ENCODE measurements around the gene DNAH7.

Gene DNAH7

DNA sequence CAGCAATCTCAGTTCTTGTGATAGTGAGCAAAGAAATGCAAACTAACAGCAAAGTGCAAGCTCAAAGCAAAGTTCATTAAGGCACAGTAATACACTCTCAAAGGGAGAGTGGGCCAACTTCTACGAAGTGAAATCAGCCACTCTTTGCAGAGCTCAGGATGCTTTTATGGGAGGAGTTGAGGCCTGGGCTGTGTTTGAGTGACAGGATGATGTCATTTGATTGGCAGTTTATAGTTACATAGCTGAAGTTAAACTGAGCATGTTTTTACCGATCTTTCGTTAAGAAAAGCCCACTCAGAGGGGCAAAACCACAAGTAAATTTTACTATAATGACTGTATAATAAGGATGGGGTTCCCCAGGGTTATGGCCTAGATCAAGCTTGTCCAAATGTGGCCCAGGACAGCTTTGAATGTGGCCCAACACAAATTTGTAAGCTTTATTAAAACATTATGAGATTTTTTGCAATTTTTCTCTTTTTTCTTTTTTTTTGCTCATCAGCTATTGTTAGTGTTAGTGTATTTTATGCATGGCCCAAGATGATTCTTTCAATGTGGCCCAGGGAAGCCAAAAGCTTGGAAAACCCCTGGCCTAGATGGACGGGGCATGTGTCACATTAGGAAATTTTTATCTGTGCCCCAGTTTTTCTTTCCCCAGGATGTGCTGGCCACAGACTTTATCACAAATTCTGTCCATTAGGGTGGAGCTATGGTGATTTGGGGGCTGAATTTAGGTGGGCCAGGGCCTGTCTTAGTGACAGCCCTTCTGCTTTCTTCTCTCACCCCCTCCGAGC is 8.3 kb upstream of the DNAH7 start:
- DNase-seq, result no peak

DNA sequence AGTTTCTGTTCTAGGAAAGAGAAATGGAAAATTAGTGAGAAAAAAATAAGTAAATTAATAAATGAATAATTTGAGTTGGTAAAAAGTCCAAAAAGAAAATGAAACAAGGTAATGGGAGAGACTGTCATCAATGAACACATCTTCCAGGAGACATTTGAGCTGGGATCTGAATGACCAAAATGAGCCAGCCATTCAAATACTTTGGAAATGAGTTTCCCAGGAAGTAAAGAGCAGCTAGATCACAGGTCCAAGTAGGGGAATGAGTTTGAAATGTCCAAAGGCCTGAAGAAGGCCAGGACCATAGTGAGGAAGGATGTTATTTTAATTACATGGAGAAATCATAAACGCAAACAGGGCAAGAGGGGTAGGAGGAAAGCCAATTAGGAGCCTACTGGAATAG is 6.6 kb upstream of the DNAH7 start:
- no peak for DNase-seq

DNA sequence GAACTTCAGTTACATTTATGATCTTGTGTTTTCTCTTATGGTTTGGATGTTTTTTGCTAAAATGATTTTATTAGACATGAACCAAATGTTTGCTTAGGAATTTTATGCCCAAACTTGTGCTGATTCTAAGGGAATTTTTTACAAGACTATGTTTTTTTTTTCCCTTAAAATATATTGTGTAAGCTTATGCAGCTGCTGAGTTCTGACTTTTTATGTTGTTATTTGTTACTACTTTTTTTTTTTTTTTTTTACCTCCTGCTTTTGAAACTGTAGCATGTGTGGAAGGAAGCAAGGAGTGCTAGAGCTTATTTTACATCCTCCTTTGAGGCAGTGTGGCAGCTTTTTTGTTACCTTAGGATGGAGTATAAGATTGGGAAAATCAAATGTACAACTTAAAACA is 6.0 kb upstream of the DNAH7 start:
- no peak for DNase-seq

DNA sequence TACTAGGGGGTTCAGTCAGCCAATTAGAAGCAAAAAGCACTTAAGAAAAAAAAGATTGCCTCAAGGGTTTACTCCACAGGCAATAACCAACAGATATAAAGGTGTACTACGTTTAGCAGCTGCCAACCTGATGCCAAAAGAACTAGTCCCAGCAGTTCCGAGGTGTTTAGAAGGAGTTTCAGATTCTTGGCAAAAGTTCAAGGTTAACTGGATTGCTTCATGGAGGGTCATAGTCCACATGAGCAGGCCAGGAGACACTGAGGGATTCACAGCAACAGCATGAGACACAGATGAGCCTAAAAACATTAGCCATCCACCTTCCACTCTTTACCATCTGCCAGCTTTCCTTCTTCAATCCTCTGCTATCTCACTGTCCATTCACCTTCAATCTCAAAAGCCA is 4.9 kb upstream of the DNAH7 start:
- DNase-seq, result no peak

DNA sequence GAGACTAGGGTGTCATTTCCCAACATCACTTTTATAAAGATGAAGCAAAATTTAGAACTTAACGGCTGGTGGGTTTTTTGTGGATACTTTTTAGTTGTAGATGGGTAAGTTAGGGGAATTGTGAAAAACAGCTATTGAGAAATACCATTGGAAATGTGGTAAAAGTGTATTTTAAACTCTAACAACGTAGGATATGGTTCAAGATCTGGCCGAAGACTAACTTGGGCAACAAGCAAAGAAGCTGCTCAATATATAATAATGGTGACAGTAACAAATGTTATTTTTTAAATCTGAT is 1.6 kb downstream of the DNAH7 start:
- DNase-seq, result no peak

DNA sequence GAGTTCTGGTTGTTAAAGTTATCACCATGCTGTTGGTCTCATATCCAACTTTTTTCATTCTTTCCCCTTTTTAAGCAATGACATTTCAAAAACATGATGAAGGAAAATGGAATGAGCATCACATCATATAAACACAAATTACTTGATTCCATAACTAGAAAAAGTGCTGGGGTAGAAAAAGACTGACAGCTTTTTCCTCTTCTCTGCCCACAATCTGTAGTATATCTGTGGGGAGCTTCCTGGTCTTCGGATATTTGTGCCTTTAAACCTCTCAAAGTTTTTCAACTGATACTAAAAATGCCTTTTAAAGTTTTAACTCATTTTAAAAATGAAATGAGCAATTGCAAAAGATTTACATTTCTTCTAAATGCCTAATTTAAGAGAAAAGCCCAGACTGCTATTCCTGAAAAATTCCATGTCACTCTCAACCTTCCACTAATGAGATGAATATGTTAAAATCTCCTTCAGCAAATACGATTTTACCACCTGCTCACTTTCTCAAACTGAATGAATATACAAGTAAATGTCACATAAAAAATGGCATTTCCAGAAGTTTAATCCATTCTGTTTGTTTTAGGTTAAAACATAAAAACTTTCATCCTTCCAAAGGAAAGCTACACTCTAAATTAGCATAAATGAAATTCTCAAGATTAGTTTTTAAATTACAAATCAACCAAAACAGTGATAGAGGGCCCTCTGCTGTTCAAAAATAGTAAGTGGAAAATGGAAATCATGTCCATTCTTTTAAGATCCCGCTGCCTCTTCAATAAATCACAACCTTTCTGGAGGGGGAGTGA is 2.1 kb downstream of the DNAH7 start:
- DNase-seq, result no peak

DNA sequence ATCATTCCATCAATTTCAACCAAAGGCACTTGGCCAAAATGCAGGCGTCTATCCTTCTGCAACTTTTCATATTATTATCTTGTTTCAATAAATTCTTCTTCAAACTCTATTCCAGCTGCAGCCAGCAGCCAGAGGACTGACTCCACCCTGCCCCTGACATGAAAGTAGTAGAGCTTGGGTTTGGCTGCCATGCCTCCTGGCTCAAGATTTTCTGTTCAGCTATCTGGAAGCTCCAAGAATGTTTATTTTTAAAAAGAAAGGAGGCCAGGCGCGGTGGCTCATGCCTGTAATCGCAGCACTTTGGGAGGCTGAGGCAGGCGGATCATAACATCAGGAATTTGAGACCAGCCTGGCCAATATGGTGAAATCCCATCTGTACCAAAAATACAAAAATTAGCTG is 4.9 kb downstream of the DNAH7 start:
- DNase-seq, result no peak

DNA sequence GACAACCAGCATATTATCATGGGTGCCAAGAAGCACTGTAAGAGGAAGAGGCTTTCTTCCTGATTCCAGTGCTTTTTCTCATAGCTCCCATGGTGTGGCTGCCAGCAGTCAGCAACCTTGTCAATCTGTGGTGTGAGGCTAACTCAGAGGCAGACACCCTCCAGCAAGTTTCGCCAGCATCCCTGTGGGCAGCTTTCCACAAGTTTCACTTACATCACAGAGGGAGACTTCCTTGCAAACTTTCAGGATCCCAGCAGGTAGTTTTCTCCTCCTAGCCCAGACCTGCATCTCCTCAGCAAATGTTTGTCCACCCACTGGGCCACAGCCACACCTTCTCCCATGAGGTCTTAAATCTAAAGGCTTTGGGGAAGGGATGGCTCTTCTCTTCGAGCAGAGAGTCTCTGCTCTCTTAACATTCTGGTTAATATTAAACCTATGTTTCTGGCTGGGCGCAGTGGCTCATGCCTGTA is 9.1 kb downstream of the DNAH7 start:
- DNase-seq, result no peak

DNA sequence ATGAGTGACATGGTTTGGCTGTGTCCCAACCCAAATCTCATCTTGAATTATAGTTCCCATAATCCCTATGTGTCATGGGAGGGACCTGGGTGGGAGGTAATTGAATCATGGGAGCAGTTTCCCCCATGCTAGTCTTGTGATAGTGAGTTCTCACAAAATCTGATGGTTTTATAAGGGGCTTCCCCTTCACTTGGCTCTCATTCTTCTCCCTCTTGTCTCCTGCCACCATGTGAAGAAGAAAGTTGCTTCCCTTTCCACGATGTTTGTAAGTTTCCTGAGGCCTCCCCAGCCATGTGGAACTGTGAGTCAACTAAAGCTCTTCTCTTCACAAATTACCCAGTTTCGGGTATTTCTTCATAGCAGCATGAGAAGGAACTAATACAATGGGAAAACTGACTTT is 14.0 kb downstream of the DNAH7 start:
- no peak for DNase-seq

DNA sequence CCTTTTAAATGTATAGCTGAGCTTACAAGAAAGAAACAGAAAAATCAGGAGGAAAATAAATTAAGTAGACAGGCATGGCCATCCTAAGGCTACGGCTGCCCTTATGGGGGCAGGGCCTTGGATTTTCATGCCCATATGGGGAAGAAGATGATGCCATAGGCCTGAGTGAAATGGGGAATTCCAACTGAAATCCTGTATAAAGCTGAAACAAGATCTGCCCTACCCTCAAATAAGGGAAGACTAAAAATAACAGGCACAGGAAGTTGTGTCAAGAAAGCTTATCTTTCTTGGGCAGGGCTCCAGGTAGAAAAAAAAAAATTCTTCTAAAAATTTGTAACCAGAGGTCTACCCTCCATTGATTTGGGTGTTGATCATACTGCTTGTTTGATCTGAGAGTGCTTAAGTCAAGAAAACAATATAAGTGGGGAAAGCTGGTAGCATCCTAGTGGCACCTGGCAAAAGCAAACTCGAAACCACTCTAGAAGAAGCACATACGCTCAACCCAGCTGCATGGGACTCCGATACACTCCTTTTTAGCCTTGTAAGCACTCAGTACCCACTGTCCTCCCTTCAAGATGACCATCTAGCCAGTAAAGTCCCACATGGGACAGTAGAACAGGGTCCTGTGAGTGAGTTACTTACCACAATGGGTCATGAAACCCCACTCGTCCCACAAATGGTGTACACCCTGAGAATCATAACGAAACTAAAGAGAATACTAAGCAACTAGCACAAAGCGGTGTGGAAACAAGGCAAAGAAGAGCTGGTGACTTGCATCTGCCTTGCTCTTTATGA is 22.3 kb downstream of the DNAH7 start:
- no peak for DNase-seq

DNA sequence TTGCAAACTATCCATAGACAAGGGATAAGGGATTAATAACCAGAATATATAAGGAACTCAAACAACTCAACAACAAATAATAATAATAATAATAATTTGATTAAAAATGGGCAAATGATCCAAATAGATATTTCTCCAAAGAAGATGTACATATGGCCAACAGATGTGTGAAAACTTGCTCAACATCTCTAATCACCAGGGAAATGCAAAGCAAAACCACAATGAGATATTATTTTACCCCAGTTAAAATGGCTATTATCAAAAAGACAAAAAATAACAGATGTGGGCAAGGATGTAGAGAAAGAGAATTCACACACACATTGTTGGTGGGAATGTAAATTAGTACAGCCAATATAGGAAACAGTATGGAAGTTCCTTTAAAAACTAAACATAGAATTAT is 26.9 kb downstream of the DNAH7 start:
- DNase-seq, result no peak

DNA sequence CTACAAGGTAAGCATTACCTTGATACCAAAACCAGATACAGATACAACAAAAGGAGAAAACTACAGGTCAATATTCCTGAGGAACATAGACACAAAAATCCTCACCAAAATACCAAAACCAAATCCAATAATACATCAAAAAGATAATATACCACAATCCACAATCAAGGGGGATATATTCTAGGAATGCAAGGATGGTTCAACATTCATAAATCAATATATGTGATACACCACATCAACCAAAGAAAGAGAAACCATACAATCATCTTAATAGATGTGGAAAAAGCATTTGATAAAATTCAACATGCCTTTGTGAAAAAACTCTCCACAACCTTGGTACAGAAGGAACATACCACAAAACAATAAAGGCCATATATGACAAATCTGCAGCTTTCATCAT is 28.4 kb downstream of the DNAH7 start:
- DNase-seq, result no peak

DNA sequence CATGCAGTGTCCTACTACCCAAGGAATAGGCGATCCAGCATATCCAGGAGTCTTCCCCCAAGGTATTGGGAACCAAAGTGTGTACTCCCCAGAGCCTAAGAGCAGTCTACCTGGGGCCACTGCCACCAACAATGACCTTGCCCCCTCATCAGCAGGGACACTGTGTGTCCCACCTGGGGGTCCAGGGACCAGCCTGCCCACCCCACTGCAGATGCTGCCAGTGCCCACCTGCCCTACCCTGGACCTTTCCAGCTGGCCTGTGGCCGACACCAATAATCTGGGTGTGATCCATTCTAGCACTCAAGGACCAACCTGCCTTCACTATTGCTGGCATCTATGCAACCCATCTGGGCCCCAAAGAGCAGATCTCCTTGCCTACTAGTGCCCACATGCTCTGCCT is 32.2 kb downstream of the DNAH7 start:
- DNase-seq, result no peak

DNA sequence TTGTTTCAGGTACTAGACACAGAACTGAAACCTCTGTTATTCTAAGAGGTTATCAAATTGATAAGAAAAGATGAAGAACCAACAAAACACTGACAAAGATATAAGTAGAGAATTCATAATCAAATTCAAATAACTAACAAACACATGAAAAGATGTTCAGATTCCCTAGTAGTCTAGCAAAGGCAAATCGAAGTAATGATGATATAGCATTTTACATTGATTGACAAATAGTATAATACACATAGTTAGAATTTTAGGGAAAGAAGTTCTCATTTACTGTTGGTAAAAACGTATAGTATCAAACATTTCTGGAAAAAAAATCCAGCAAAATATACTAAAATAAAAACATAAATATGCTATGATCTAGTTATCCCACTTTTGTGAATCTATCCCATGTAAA is 50.6 kb downstream of the DNAH7 start:
- no peak for DNase-seq

DNA sequence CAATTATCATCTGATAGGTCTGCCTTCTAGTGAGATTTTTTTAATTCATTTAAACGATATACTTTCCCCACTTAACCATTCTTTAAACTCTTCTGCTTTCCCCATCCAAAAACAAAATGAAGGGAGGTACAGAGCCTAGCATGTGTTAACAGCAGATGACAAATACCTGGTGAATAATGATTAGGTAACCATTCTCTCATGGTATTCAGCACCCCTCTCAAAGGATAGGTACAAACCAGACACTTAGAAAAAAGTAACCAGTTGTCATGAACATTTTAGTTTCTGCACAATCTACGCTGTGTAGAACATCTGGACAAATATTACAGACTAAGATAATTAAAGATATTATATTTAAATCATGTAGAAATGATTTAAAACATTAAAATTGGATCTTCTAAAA is 56.3 kb downstream of the DNAH7 start:
- DNase-seq, result no peak

DNA sequence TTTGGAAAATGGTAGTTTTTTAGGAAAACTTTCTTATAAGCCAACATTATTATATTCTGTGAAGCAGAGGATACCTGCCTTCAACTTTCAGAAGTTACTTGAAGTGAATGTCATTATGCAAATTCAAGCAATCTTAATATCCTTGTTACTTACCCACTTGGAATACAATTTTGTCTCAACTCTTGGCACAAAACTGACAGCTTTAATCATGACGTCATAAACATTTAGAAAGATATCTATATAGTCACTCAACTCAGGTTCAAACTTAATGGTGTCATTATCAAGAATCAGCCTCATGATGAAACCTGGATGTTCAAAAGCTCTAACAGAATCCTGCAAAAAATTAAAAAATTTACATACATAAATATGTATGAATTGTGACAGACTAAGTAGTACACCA is 68.1 kb downstream of the DNAH7 start:
- DNase-seq, result no peak

DNA sequence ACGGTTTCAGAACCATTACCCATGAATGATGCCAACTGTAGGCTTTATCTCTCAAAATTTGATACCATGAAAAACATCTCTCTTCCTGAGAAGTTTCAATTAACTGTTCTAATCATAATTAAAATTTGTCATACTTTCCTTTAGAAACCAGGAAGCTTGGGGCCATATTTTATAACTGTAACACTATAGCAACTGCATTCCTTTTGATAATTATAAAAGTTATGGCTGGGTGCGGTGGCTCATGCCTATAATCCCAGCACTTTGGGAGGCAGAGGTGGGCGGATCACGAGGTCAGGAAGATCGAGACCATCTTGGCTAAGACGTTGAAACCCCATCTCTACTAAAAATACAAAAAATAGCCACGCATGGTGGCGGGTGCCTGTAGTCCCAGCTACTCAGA is 70.6 kb downstream of the DNAH7 start:
- DNase-seq, result no peak

DNA sequence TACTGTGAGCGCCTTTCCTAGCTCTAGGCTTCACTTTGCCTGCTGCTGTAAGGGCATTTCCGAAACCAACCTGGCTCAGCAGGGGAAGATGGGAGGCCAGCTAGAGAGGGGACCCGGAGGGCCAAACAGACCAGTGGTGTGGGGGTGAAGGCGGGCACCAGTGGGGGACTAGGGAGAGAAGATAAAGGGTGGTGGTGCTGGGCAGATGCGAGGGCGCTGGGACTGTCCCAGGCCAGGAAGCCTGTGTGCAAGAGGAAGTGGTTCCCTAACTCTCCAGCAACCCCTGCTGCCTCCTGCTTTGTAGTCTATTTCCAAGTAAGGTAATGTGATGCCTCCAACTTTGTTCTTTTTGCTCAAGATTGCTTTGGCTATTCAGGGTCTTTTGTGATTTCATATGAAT is 73.1 kb downstream of the DNAH7 start:
- no peak for DNase-seq

DNA sequence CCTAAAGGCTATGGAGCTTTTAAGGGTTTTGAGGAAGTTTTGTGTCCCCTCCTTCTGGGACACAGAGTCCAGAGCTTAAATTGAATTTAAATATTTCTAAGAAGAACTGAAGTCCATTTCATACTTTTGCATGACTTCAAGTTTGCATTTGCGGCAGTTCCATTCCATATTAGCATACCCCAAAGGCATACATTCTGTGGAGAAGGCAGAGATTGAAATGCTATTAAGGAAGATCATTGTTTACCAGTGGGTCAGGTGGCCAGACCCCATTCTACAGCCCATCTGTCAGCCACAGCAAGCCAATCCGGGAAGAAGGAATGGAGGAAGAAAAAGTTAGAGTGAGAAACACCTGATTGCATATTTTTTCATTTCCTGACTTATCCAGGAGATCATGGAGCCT is 75.0 kb downstream of the DNAH7 start:
- no peak for DNase-seq

DNA sequence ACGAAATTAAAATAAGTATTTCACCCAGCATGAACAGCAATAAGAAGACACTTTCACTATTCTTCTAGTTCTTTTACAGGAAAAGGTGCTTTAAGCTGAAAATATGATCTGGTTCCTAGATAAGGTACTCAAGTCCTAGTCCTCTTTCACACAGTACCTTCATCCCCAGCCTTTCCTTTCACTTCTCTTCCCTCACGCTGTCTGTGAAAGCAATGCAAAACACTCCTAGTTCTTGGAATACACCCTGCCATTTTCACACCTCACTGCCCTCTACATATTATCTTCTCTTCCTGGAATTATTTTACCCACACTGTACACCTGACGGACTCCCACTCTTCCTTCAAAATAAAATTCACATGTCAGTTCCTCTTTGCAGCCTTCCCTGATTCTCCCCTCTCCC is 82.9 kb downstream of the DNAH7 start:
- no peak for DNase-seq

DNA sequence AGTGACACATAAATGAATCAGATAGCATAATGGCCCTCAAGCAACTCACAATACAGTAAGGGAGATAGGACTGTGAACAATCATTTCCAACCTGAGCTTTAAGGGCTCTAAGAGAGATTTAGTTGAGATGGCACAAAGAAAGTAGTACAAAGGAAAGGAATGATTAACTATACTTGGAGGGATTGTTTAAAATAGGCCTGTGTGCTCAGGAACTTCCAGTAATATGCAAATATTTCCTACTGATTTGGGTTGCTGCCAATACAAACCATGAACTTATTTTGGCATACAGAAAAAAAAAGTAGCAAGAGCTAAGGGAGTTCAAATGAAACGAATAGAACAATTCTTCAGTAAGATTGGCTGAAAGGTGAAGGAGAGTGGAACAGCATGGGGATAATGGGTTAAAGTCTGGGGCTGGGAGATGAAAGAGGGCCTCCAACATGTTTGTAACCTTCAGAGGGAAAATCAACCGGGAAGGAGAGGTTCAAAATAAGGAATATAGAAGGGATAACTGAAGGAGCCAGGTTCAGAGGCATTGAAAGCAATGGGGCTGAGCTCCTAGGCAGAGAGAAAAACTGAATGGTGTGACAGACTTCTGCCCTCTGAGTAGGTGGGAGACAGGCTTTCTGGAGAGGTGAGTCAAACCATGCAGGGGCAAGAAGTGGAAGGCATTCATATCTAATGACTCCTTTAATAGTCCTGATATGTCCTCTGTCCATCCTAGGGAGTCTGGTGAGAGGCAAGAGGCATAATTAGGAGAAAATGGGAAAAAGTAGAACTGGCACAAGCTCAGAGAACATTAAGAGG is 83.5 kb downstream of the DNAH7 start:
- DNase-seq, result no peak

DNA sequence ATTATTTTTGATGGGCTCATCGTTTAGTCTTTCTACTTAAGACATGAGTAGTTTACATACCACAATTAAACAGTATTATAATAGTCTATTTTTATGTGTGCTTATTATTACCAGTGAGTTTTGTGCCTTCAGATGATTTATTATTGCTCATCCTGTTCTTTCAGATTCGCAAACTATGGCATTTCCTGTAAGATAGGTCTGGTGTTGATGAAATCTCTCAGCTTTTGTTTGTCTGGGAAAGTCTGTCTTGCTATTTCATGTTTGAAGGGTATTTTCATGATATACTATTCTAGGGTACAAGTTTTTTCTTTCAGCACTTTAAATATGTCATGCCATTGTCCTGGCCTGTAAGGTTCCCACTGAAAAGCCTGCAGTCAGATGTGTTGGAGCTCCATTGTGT is 101.3 kb downstream of the DNAH7 start:
- no peak for DNase-seq

DNA sequence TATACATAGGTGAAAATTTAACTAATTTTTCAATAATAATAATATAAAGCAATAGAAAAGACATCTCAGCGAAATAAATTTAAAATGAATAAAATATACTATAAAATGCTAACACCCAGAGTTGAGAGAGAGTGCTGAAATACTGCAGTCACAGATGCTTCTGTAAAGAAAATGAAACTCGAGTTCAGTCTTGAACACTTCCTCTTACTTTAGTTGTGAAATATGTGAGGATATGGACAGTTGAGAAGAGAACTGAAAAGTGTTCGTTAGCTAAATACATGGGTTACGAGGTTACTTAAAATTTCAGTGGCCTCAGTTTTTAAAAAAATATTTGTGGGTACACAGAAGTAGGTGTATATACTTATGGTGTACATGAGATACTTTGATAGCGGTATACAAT is 106.8 kb downstream of the DNAH7 start:
- DNase-seq, result no peak
